Osteoblast (primary cell): Measurements from ENCODE around the gene PRPF40B. TPM values are rescaled to one million over a fixed set of nuclear protein-coding genes. Genes with fewer than 3 reads are reported as not detected.

ENCODE experiments used
- DNase-seq: peaks from one replicate; pipeline ENCODE4 v3.0.0; 2011; ENCODE audit warnings: low spot score, mixed read lengths; ENCODE audit not compliant: insufficient read length; ENCODE audit errors: missing footprints
- H2AFZ ChIP-seq: 2 replicates; pipeline ENCODE4 v1.6.0; 2011; ENCODE audit warnings: mild to moderate bottlenecking, low read length
- H3K27ac ChIP-seq: 2 replicates; pipeline ENCODE4 v1.5.1; 2011; ENCODE audit warnings: mild to moderate bottlenecking, low read depth, low read length, moderate library complexity
- H3K27me3 ChIP-seq: 2 replicates; pipeline ENCODE4 v1.6.0; 2012; ENCODE audit warnings: mild to moderate bottlenecking, control low read depth, inconsistent platforms, low read length, moderate library complexity; ENCODE audit not compliant: insufficient read depth
- H3K36me3 ChIP-seq: 2 replicates; pipeline ENCODE4 v1.5.1; 2011; ENCODE audit warnings: mild to moderate bottlenecking, low read length, control low read depth, moderate library complexity; ENCODE audit not compliant: insufficient read depth
- H3K4me1 ChIP-seq: 2 replicates; pipeline ENCODE4 v1.5.1; 2011; ENCODE audit warnings: mild to moderate bottlenecking, low read length, control low read depth, moderate library complexity; ENCODE audit not compliant: insufficient read depth
- H3K4me2 ChIP-seq: 2 replicates; pipeline ENCODE4 v1.6.0; 2011; ENCODE audit warnings: mild to moderate bottlenecking, low read length; ENCODE audit not compliant: insufficient read depth
- H3K4me3 ChIP-seq: fragments of 200-600 bp; sonication (generic); 3 replicates; pipeline ENCODE4 v1.5.1; 2012; ENCODE audit warnings: mild to moderate bottlenecking, low read length, inconsistent platforms; ENCODE audit not compliant: insufficient read depth
- H3K79me2 ChIP-seq: 2 replicates; pipeline ENCODE4 v1.6.0; 2012; ENCODE audit warnings: mild to moderate bottlenecking, low read length, control low read depth, inconsistent platforms; ENCODE audit not compliant: insufficient read depth
- H3K9me3 ChIP-seq: 2 replicates; pipeline ENCODE4 v1.5.1; 2011; ENCODE audit warnings: low read depth, low read length, control low read depth
- H4K20me1 ChIP-seq: 2 replicates; pipeline ENCODE4 v1.6.0; 2012; ENCODE audit warnings: mild to moderate bottlenecking, low read length, control low read depth; ENCODE audit not compliant: insufficient read depth
- CTCF ChIP-seq: IDR thresholded peaks from 2 replicates; pipeline ENCODE4 v1.5.1; 2011; ENCODE audit warnings: mild to moderate bottlenecking, low read depth, low read length, moderate library complexity; ENCODE audit errors: extremely low read depth
- total RNA-seq: library from RNA; depleted of rRNA; stranded (reverse); fragments of >200 nt; gene quantifications from 2 replicates; pipeline ENCODE4 v1.2.3, GENCODE V29; 2012

Gene PRPF40B
- total RNA-seq, 1 donor = 11.6 TPM

GRCh38 chr12:49684310-49684854 lies 61.0 kb downstream of the PRPF40B start:
- no peak overlapping the region for H3K4me3 ChIP-seq
- H3K4me2 ChIP-seq = no peak overlapping the region
- TF ChIP-seq CTCF = no peak
- peaks cover 86% of the 10 kb centered on the region for H3K79me2 ChIP-seq
- H3K27ac ChIP-seq = no peak overlapping the region
- H4K20me1 ChIP-seq = peaks cover 38% of the 10 kb centered on the region
- no peak for DNase-seq
- no peak overlapping the region for H2AFZ ChIP-seq
- no peaks in the 10 kb centered on the region for H3K36me3 ChIP-seq
- H3K9me3 ChIP-seq = no peaks in the 10 kb centered on the region
- H3K27me3 ChIP-seq = no peaks in the 10 kb centered on the region
- peaks cover 21% of the 10 kb centered on the region for H3K4me1 ChIP-seq

GRCh38 chr12:49687941-49688340 lies 64.6 kb downstream of the PRPF40B start:
- Histone ChIP-seq H2AFZ (no peak overlapping the region), H4K20me1 (peaks cover 39% of the 10 kb centered on the region), H3K4me1 (peaks cover 21% of the 10 kb centered on the region), H3K79me2 (peaks cover 85% of the 10 kb centered on the region), H3K4me2 (no peak overlapping the region), H3K27ac (no peak overlapping the region), H3K27me3 (no peaks in the 10 kb centered on the region), H3K4me3 (no peak overlapping the region), H3K36me3 (no peaks in the 10 kb centered on the region), H3K9me3 (no peaks in the 10 kb centered on the region)
- TF ChIP-seq CTCF = no peak
- DNase-seq = no peak

GRCh38 chr12:49689237-49689636 lies 65.9 kb downstream of the PRPF40B start:
- H3K79me2 ChIP-seq = peaks cover 83% of the 10 kb centered on the region
- TF ChIP-seq CTCF = no peak

GRCh38 chr12:49689785-49690184 lies 66.4 kb downstream of the PRPF40B start:
- no peak for DNase-seq
- TF ChIP-seq CTCF = no peak
- H3K9me3 ChIP-seq = no peaks in the 10 kb centered on the region
- no peak overlapping the region for H3K4me2 ChIP-seq
- peaks cover 31% of the 10 kb centered on the region for H4K20me1 ChIP-seq
- H3K36me3 ChIP-seq = no peaks in the 10 kb centered on the region
- H3K4me3 ChIP-seq = no peak overlapping the region
- H3K27ac ChIP-seq = no peak overlapping the region
- peaks cover 83% of the 10 kb centered on the region for H3K79me2 ChIP-seq
- peaks cover 12% of the 10 kb centered on the region for H3K4me1 ChIP-seq
- no peaks in the 10 kb centered on the region for H3K27me3 ChIP-seq
- no peak overlapping the region for H2AFZ ChIP-seq

More at GRCh38 chr12:49689237-49689636, 65.9 kb downstream of the PRPF40B start:
- no peaks in the 10 kb centered on the region for H3K27me3 ChIP-seq
- no peak for DNase-seq
- H2AFZ ChIP-seq = no peak overlapping the region
- peaks cover 15% of the 10 kb centered on the region for H3K4me1 ChIP-seq
- H3K27ac ChIP-seq = no peak overlapping the region
- peaks cover 37% of the 10 kb centered on the region for H4K20me1 ChIP-seq
- no peak overlapping the region for H3K4me3 ChIP-seq
- H3K36me3 ChIP-seq = no peaks in the 10 kb centered on the region
- no peak overlapping the region for H3K4me2 ChIP-seq
- no peaks in the 10 kb centered on the region for H3K9me3 ChIP-seq
